G401.6 (cell line): ENCODE data around the gene BCL2L13.
"Not testable (repeated sequence)": the region's sequence is repeated elsewhere in the genome, so short reads cannot be mapped to it uniquely, and the experiment has no call there.

ENCODE experiments used
- FAIRE-seq: peaks from 2 replicates; lab custom pipeline; 2012; peaks lifted over from hg19 to GRCh38; lab: Jason Lieb, UNC

The BCL2L13 gene

GRCh38 chr22:17764852-17765251 is 126.3 kb downstream of the BCL2L13 start:
- not testable (repeated sequence) for FAIRE-seq

DNA sequence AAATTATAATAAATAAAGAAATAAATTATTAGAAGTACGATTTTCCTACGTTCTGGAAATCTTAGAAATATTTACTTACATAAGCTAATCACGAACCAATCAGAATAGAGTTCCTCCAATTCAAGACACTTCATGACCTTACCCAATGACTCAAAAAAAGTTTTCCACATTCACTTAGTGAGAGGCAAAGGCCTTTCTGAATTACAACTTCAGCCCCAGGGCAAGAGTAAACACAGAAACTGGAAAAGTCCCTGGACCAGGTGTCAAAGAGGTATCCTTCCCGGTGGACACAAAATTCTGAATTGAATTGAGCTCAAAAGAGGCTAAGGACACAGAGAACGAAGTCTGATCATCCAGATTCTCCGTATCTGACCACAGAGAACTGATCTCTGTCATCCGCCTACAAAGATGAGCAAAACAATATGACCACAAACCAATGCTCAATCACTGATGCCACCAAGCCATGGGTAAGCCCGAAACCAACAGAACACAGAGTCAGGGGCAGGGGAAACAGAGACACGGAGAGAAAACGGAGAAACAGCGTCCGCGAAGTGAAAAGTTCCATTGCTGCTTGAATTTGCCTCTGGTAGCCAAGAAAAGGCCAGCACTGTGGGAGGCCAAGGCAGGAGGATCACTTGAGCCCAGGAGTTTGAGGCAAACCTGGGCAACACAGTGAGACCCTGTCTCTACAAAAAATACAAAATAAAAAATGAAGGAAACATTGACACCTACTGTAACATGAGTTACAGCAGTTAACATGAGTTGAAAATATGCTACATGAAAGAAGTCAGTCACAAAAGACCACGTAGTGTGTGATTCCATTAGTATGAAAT is 128.9 kb downstream of the BCL2L13 start:
- no peak for FAIRE-seq

DNA sequence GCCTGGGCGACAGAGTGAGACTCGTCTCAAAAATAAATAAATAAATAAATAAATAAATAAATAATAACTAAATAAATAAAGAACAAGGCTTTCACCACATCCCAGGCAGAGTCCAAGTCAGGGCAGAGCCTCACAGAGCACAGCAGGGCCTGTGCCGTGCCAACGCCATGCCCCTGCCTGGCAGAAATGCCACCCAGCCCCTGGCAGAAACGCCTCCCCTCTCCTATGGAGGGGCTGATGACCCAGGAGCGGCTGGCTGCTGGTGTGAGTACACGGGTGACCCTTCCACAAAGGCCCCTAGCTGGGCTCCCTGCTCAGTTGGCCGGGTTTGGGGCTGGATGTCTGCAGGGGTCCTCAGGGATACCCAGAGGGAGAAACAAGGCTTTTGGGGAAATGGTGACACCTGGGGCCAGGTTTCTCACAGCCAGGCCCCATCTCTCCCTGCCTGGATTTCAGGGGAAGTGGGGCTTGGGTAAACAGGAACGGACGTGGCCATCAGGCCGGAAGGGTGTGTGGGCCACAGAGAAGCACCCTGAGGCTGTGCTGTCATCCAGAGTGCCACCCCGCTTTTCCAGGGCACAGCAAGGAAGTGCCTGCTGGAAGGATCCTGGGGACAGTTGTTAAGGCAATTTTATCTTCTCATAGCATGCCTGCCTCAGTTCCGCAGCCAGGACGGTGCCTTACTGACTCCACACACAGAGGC is 130.6 kb downstream of the BCL2L13 start:
- FAIRE-seq, result no peak

DNA sequence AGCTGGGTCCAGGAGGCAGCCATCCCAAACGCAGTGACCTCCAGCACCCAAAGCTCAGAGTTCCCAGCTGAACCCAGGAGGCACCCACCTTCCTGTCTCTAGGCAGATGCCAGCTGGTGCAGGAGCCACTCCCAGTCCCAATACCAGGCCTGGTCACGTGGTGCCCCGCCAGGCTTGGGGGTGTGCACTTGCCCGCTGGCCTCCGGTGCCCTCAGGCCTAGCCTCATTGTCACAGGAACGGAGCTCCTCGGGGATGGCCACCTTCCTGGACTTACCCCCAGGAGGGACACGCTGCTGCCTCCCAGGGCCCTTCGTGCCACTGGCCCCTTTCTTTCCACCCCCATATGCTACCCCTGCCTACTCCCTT is 131.1 kb downstream of the BCL2L13 start:
- no peak for FAIRE-seq

GRCh38 chr22:17770180-17771077 is 131.9 kb downstream of the BCL2L13 start:
- no peak for FAIRE-seq

GRCh38 chr22:17772249-17772957 is 133.8 kb downstream of the BCL2L13 start:
- FAIRE-seq, result no peak

- FAIRE-seq, result no peak
Observed at GRCh38 chr22:17772958-17773605, 134.5 kb downstream of the BCL2L13 start.

GRCh38 chr22:17773606-17774205 is 135.1 kb downstream of the BCL2L13 start:
- no peak for FAIRE-seq

- FAIRE-seq, result no peak
Observed at GRCh38 chr22:17774206-17774925, 135.8 kb downstream of the BCL2L13 start, which contains the start of gene BID. Gene BID (minus strand): TSS chr22:17774469. CDS start chr22:17750116, 24,353 bp downstream.

DNA sequence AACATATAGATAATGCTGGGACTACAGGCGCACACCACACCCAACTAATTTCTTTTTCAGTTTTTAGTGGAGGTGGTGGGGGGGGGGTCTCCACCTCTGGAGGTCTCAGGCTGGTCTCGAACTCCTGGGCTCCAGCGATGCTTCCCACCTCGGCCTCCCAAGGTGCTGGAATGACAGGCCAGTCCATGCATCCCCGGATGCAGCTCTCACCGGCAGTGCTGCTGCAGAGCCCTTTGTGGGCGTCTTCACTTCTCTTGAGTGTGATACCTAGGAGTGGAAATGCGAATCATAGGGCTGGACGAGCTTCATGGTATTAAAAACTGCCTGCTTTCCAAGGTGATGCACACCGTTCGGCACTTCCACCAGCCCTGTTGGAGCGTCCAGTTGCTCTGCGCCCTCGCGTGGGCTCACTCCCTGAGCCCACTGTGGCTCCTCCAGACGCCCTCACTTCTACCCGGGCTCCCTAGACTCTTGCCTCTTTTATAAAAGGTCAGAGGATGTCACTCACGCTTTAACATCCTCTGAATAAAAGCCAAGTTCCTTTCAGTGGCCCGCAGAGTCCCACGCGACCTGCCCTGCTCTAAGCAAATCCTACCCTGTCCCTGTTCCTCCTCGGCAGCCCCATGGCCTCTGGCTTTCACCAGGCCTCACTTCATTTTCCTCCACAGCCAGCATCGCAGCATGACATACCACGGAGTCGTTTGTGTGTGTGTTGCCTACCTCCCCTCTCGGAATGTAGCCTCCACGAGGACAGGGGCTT is 136.5 kb downstream of the BCL2L13 start:
- FAIRE-seq, result no peak

DNA sequence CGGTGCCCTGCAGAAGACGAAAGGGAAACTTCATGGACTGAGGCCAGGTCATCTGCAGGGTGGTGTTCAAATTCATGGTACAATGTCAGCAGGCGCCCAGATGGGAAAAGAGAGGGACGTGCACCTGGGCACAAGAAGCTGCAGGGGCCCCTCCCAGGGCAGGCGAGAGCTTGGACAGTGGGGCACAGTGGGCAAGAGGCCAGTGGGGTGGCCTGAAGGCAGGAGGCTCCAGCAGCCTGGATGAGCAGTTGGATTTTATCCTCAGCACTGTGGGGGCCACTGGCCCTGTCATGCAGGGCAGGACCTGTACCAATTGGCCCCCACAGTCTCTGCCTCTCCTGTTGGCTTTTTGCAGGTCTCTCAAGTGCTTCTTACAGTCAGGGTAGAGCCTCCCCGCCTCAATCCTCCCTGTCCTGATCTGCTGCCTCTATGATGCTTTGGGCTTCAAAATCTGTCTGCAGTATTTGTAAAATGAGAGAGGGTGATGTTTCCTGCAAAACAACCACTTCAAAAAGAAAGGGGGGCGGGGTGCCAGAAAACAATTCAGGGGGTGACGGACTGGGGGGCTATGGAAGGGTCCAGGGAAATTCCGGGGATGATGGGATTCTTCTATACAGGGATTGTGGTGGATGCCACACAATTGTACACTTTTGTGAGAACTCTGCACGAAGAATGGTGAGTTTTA is 137.4 kb downstream of the BCL2L13 start:
- no peak for FAIRE-seq

- FAIRE-seq, result no peak
Observed at GRCh38 chr22:17777005-17777716, 138.6 kb downstream of the BCL2L13 start.

- FAIRE-seq, result no peak
Observed at GRCh38 chr22:17777717-17778044, 139.1 kb downstream of the BCL2L13 start.

GRCh38 chr22:17778412-17778976 is 139.9 kb downstream of the BCL2L13 start:
- FAIRE-seq, result no peak

DNA sequence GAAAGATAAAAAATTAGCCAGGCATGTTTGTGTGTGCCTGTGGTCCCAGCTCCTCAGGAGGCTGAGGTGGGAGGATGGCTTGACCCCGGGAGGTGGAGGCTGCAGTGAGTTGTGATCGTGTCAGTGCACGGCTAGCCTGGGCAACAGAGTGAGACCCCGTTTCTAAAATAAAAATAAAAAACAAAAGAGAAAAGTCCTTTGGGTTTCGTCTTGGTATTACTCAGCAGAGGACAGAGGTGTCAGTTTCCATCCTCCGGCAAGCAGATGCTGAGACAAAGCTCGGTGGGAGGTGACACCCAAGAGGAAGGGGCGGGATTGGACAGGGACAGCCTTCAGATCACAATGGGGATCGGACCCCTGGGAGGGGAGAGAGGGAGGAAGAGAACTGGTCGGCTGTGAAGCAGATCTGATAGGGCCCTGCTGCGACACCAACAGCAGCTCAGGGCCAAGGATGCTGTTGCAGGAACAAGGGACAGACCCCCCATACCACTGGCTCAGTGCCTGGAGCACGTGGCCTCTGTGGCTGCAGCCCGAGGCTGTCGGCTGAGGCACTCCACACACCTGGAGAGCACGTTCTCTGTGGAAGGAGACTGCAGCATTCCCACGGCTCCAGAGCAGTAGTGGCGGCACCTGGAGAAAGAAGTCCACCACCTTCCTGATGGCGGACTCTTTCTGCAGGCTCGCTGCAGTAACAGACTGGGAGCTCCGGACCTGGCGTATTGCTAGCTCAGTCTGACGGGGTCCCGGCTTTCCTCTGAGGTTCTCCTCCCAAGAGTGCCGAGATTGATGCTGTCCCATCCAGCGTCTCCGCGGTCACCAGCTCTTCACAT is 140.9 kb downstream of the BCL2L13 start:
- no peak for FAIRE-seq

DNA sequence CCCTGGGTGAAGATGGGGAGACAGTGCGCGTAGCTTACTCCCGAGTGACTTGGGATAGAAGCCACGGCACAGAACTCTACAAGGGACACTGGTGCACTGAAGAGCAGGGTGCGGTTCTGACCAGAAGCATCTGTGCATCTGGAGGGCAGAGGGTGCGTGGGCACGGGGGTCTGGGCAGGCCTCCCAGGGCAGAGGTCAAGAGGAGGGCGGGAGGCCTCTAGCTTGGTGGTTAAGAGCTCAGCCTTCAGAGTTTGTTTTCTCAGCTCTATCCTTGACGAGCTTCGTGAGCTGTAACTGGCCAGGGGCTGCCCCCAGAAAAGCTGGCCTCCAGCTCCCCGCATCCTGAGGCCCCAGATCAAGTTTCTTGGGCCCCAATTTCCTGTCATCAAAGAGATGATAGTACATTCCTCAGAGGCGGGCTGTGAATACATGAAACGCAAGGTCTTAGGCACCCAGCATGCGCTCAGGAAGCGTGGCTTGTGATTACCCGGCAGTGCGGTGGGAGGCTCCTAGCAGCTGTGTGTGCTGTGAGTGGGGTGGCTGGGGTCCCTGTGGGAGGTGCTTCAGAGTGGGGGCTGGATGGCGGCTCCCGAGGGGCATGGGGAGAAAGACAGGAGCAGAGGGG is 141.7 kb downstream of the BCL2L13 start:
- FAIRE-seq, result no peak
